ENCODE measurements around the gene SNAPIN. TPM values are rescaled to one million over a fixed set of nuclear protein-coding genes. Genes with fewer than 3 reads are reported as not detected.

Gene SNAPIN
- polyA plus RNA-seq, 1 donor (not counting 4 experiments of a cell fraction or from before 2014, with no cell fraction given), result 49.4 TPM

DNA sequence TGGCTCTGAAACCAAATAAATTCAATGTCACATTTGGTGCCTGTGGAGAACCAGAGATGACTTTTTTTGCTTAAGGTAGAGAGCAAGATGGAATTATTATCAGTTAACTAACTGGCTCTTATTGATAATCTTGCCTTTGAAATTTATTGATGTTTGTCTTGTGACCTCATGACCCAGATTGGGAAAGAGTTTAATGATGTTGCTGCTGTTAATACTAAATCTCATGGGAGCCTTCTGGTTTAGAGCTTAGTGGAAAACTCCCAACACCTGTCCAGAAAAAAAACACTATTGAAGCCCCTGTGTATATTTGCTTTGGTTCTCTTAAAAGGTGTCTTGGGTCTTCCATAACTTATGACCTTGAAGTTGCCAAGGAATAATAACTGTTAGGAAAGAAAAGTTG is 14.7 kb upstream of the SNAPIN start:
- no peak for DNase-seq (ENCODE audit: low read depth, low spot score)
- no peaks in the 10 kb centered on the region for H3K27me3 ChIP-seq (ENCODE audit: control insufficient read depth, extremely low read depth, insufficient read depth, low read length)
- no peak overlapping the region for H3K4me3 ChIP-seq (ENCODE audit: control insufficient read depth in 2 of 3, extremely low read depth in 1 of 3, insufficient read depth in 2 of 3, low read depth in 1 of 3, low read length in 3 of 3)
- no peak overlapping the region for H3K27ac ChIP-seq (ENCODE audit: control insufficient read depth, insufficient read depth, low read length)
- dilution Hi-C loops (cut with MboI; ENCODE audit: extremely low pct_ligation_motif_present, low sequenced_read_pairs), result no loop called here
- no peak overlapping the region for H2AFZ ChIP-seq (ENCODE audit: control insufficient read depth, low read length)
- peaks cover 6% of the 10 kb centered on the region for H4K20me1 ChIP-seq (ENCODE audit: control insufficient read depth, extremely low read depth, insufficient read depth, low read length)
- H3K9me3 ChIP-seq (ENCODE audit: control insufficient read depth, low read depth, low read length), result no peaks in the 10 kb centered on the region
- no peaks in the 10 kb centered on the region for H3K9me1 ChIP-seq (ENCODE audit: control insufficient read depth, extremely low read depth, insufficient read depth, low read length)
- H3K36me3 ChIP-seq (ENCODE audit: control insufficient read depth in 2 of 2, extremely low read depth in 1 of 2, insufficient read depth in 2 of 2, low read length in 2 of 2), result peaks cover 30 to 57% of the 10 kb centered on the region in 2 experiments
- H3K79me2 ChIP-seq (ENCODE audit: control insufficient read depth, insufficient read depth, low read length), result peaks cover 20% of the 10 kb centered on the region
- H3K9ac ChIP-seq (ENCODE audit: control insufficient read depth, extremely low read depth, insufficient read depth, low read length), result no peak overlapping the region
- H3K4me1 ChIP-seq (ENCODE audit: control insufficient read depth, extremely low read depth, insufficient read depth, low read length), result no peaks in the 10 kb centered on the region
- no peak for FAIRE-seq
- no peak for TF ChIP-seq EZH2 (IDR thresholded peaks at IDR 0.05; ENCODE audit: low read length)
- TF ChIP-seq, protein P1, sequence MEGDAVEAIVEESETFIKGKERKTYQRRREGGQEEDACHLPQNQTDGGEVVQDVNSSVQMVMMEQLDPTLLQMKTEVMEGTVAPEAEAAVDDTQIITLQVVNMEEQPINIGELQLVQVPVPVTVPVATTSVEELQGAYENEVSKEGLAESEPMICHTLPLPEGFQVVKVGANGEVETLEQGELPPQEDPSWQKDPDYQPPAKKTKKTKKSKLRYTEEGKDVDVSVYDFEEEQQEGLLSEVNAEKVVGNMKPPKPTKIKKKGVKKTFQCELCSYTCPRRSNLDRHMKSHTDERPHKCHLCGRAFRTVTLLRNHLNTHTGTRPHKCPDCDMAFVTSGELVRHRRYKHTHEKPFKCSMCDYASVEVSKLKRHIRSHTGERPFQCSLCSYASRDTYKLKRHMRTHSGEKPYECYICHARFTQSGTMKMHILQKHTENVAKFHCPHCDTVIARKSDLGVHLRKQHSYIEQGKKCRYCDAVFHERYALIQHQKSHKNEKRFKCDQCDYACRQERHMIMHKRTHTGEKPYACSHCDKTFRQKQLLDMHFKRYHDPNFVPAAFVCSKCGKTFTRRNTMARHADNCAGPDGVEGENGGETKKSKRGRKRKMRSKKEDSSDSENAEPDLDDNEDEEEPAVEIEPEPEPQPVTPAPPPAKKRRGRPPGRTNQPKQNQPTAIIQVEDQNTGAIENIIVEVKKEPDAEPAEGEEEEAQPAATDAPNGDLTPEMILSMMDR (optimal IDR thresholded peaks at IDR 0.05 in 1 of 3, IDR thresholded peaks at IDR 0.05 in 1 of 3, conservative IDR thresholded peaks at IDR 0.05 in 1 of 3; ENCODE audit: extremely low read depth in 1 of 3, insufficient read depth in 2 of 3, low read length in 3 of 3), result no peak
- no peak overlapping the region for H3K4me2 ChIP-seq (ENCODE audit: control insufficient read depth, extremely low read depth, insufficient read depth, low read depth, low read length)

DNA sequence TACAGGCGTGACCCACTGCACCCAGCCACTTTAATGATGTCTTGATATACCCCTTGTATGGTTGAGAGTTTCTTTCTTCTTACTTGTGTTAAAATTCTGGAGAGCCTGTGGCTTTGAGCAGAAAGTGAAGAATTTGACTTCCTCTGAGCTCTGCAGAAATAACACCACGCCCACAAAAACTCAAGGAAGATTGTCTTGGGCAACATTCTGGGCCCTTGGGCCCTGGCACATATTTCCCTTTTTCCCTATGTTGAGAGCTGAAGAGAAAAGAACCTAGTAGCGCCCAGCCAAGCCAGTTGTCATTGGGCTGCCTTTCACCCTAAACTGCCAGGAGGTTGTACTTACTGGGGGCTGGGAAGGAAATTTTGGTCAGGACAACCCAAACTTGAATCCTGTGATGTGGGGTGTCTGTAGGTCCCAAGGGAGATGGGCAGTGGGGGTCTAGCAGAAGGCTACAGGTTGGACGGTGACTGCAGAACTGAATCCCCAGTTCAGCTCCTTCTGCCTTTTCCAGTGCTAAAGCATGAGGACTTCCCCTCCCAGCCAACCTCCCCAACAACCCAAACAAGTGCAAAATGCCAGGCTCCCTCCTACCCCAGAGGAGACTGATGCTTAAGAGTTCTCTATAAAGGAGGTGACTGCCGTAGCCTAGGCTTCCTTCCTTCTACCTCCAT is 11.7 kb upstream of the SNAPIN start:
- no peaks in the 10 kb centered on the region for H3K4me1 ChIP-seq (ENCODE audit: control insufficient read depth, extremely low read depth, insufficient read depth, low read length)
- no peak overlapping the region for H3K4me3 ChIP-seq (ENCODE audit: control insufficient read depth in 2 of 3, extremely low read depth in 1 of 3, insufficient read depth in 2 of 3, low read depth in 1 of 3, low read length in 3 of 3)
- H3K4me2 ChIP-seq (ENCODE audit: control insufficient read depth, extremely low read depth, insufficient read depth, low read depth, low read length), result no peak overlapping the region
- no peak overlapping the region for H2AFZ ChIP-seq (ENCODE audit: control insufficient read depth, low read length)
- no peak overlapping the region for H3K9ac ChIP-seq (ENCODE audit: control insufficient read depth, extremely low read depth, insufficient read depth, low read length)
- no peaks in the 10 kb centered on the region for H3K9me1 ChIP-seq (ENCODE audit: control insufficient read depth, extremely low read depth, insufficient read depth, low read length)
- dilution Hi-C loops (cut with MboI; ENCODE audit: extremely low pct_ligation_motif_present, low sequenced_read_pairs), result no loop called here
- H3K9me3 ChIP-seq (ENCODE audit: control insufficient read depth, low read depth, low read length), result no peaks in the 10 kb centered on the region
- peaks cover under 1% of the 10 kb centered on the region for H4K20me1 ChIP-seq (ENCODE audit: control insufficient read depth, extremely low read depth, insufficient read depth, low read length)
- no peak overlapping the region for H3K27ac ChIP-seq (ENCODE audit: control insufficient read depth, insufficient read depth, low read length)
- peaks cover 18 to 33% of the 10 kb centered on the region in 2 experiments for H3K36me3 ChIP-seq (ENCODE audit: control insufficient read depth in 2 of 2, extremely low read depth in 1 of 2, insufficient read depth in 2 of 2, low read length in 2 of 2)
- DNase-seq (ENCODE audit: low read depth, low spot score), result no peak
- no peak for TF ChIP-seq EZH2 (IDR thresholded peaks at IDR 0.05; ENCODE audit: low read length)
- TF ChIP-seq, protein P1 (optimal IDR thresholded peaks at IDR 0.05 in 1 of 3, IDR thresholded peaks at IDR 0.05 in 1 of 3, conservative IDR thresholded peaks at IDR 0.05 in 1 of 3; ENCODE audit: extremely low read depth in 1 of 3, insufficient read depth in 2 of 3, low read length in 3 of 3), result no peak
- no peak for FAIRE-seq
- H3K79me2 ChIP-seq (ENCODE audit: control insufficient read depth, insufficient read depth, low read length), result peaks cover 6% of the 10 kb centered on the region
- no peaks in the 10 kb centered on the region for H3K27me3 ChIP-seq (ENCODE audit: control insufficient read depth, extremely low read depth, insufficient read depth, low read length)

Data from keratinocyte (primary cell).